Fibroblast of peridontal ligament (primary cell): ENCODE data around the gene DENND1A.

ENCODE experiments used
- DNase-seq: peaks from one replicate; pipeline ENCODE4 v3.0.0-alpha.2; 2010; ENCODE audit errors: extremely low read depth

Gene DENND1A

GRCh38 chr9:123497830-123498229 is 432.1 kb downstream of the DENND1A start:
- DNase-seq = no peak

- DNase-seq = no peak
Measured at GRCh38 chr9:123495731-123496130, 434.2 kb downstream of the DENND1A start.

GRCh38 chr9:123493627-123494026 is 436.3 kb downstream of the DENND1A start:
- peak; percentile 55 for DNase-seq

- no peak for DNase-seq
Measured at GRCh38 chr9:123490688-123491087, 439.2 kb downstream of the DENND1A start.

GRCh38 chr9:123488722-123489321 is 441.1 kb downstream of the DENND1A start:
- no peak for DNase-seq

GRCh38 chr9:123487944-123488548 is 441.9 kb downstream of the DENND1A start:
- no peak for DNase-seq

- no peak for DNase-seq
Measured at GRCh38 chr9:123486431-123486830, 443.5 kb downstream of the DENND1A start.

GRCh38 chr9:123485216-123485615 is 444.7 kb downstream of the DENND1A start:
- no peak for DNase-seq

- DNase-seq = no peak
Measured at GRCh38 chr9:123484130-123484529, 445.8 kb downstream of the DENND1A start.

GRCh38 chr9:123483191-123483803 is 446.6 kb downstream of the DENND1A start:
- no peak for DNase-seq

GRCh38 chr9:123482295-123482968 is 447.5 kb downstream of the DENND1A start:
- no peak for DNase-seq

GRCh38 chr9:123481209-123481865 is 448.6 kb downstream of the DENND1A start:
- DNase-seq = no peak

GRCh38 chr9:123480791-123481190 is 449.1 kb downstream of the DENND1A start:
- DNase-seq = no peak

- DNase-seq = no peak
Measured at GRCh38 chr9:123480096-123480495, 449.8 kb downstream of the DENND1A start.

- no peak for DNase-seq
Measured at GRCh38 chr9:123478967-123479602, 450.8 kb downstream of the DENND1A start.

GRCh38 chr9:123478160-123478559 is 451.8 kb downstream of the DENND1A start:
- no peak for DNase-seq

GRCh38 chr9:123475407-123475806 is 454.5 kb downstream of the DENND1A start:
- no peak for DNase-seq

GRCh38 chr9:123472862-123473614 is 456.9 kb downstream of the DENND1A start:
- no peak for DNase-seq

GRCh38 chr9:123471843-123472570 is 457.9 kb downstream of the DENND1A start:
- DNase-seq = no peak
